HG03139 (cell line): ENCODE data around the gene KPNA2.
"Not testable (repeated sequence)": the region's sequence is repeated elsewhere in the genome, so short reads cannot be mapped to it uniquely, and the experiment has no call there.

Source experiments
- ATAC-seq: cut with Tn5 transposase; IDR thresholded peaks from one replicate; pipeline ENCODE4 v1.9.1; 2021; ENCODE audit not compliant: unreplicated experiment

The KPNA2 gene

DNA sequence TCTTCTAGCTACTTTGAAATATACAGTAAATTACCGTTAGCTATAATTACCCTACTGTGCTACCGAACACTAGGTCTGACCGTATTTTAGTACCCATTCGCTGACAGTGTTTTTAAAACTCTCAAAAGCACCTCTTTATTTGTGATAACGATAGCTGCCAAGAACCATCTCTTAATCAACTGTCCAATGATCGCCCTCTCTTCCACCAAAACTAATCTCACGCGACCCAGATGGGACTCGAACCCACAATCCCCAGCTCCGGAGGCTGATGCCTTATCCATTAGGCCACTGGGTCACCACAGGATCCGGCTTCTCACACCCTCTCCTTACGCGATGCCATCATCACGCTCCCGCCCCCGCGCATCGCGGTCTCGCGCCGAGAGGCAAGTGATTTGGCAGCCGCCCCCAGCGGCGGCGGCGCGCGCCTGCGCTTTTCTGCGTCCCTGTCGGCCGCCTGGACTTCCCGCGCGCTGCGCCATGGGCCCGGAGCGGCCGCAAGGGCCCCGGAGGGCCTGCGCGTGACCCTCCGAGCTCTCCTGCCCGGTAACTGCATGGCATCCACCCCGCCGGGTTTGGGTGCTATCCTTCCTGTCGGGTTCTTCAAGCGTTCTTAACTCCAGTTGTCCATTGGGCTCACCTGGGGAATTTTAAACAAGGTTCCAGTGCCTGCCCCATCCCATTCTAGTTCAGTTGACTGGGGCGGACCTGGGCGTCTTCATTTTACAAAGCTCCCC lies 15.7 kb upstream of the KPNA2 start:
- ATAC-seq, result peak; percentile 85

DNA sequence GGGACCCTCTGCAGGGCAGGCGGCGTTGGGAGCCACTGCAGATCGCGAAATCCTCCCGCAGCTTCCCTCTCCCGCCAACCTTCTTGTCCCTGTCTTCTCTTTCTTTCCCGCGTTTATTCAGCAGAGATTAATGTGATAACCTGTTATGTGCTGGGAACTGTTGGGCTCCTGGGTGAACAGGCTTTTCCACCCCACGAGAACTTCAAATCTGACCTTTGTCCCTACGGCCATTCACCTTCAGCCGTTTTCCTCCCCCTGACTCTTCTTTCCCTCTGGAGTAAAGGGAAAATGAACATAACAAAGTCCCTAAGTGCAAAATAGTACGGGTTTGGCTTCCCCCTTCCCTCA lies 15.2 kb upstream of the KPNA2 start:
- no peak for ATAC-seq

- ATAC-seq, result not testable (repeated sequence)
These were observed 14.7 kb upstream of the KPNA2 start for GRCh38 chr17:68020791-68021190.

DNA sequence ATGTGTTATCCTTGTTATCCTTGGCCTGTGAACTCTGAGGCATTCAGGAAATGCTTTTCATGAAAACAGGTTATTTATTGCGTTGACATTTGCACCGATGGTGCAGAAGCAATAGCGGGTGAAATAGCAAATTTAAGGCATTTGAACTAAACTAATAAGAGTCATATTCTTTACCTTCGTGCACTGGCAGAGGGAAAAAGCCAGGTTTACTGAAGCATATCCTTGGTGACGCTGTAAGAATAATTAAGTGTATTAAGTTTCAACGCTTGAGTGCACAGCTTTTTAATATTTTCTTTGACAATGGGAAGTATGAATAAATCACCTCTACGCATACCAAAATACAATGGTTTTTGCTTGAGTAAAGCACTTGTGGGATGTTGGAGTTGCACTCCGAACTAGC lies 13.6 kb upstream of the KPNA2 start:
- no peak for ATAC-seq

DNA sequence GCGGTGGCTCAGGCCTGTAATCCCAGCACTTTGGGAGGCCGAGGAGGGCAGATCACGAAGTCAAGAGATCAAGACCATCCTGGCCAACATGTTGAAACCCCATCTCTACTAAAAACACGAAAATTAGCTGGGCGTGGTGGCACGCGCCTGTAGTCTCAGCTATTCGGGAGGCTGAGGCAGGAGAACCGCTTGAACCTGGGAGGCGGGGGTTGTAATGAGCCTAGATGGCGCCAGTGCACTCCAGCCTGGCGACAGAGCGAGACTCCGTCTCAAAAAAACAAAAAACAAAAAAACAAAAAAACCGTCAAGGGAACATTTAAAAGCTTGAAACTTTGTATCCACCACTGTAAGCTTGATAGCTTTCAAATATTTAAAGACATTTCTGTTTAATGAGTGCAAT lies 13.0 kb upstream of the KPNA2 start:
- not testable (repeated sequence) for ATAC-seq

DNA sequence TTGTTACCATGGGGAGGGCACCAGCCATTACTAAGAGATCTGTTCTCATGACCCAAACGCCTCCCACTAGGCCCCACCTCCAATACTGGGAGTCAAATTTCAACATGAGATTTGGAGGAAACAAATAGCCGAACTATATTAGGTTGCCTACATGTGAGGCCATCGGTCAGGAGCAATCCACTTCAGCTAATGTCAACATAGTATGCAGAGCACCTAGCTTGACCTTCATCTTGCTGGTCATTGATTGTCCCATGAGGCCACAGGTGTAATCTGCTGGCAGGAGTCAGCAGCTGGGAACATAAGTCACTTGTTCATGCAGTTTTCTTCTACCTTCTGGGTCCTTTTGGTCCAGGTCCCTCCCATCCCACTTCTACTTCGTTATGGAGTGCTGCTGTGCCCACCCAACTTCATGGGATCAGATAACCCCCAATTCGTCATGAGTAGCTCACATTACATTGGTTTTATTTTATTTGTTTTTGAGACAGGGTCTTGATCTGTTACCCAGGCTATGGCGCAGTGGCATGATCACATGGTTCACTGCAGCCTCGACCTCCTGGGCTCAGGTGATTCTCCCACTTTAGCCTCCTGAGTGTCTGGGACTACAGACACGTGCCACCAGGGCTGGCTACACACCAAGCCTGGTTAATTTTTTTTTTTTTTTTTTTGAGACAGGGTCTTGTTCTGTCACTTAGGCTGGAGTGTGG lies 5.9 kb upstream of the KPNA2 start:
- no peak for ATAC-seq

- no peak for ATAC-seq
These were observed 1.7 kb upstream of the KPNA2 start for GRCh38 chr17:68033636-68034451.

GRCh38 chr17:68034452-68034776 lies 1.1 kb upstream of the KPNA2 start:
- ATAC-seq, result no peak

- peak; percentile 82 for ATAC-seq
These were observed 408 bp upstream of the KPNA2 start for GRCh38 chr17:68035131-68035522.

DNA sequence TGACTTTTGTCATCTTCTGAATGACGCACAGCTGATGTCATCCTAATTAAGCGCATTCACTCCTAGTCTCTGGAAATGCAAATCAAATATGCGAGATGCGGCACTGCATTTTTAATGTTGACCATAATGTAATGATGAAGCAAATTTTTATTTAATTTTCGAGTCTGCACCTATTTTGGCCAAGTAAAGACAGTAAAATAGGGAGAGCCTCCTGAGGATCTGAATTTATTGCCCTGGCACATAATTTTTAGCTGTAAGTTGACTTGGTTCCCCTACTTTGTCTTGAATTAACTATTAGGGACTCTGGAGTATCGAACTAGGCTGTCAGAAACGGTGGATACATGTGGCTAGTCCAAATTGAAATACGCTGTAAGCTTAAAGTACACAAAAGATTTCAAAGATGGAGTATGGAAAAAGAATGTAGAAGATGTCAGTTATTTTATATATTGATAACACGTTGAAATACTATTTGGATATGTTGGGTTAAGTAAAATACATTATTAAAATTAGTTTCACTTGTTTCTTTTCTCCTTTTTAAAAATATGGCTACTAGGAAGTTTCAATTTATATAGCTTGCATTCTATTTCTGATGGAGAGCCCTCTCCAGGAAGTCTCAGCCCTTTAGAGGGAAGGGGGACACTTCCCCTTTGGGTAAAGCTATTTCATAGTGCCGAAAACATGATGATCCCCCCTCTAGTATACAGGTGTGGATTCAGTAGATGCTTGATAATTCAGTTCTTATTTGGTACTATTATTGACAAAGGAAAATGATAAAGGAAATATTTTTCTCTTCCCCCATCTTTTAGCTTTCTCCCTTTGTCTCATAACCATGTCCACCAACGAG lies 991 bp downstream of the KPNA2 start:
- ATAC-seq, result no peak

DNA sequence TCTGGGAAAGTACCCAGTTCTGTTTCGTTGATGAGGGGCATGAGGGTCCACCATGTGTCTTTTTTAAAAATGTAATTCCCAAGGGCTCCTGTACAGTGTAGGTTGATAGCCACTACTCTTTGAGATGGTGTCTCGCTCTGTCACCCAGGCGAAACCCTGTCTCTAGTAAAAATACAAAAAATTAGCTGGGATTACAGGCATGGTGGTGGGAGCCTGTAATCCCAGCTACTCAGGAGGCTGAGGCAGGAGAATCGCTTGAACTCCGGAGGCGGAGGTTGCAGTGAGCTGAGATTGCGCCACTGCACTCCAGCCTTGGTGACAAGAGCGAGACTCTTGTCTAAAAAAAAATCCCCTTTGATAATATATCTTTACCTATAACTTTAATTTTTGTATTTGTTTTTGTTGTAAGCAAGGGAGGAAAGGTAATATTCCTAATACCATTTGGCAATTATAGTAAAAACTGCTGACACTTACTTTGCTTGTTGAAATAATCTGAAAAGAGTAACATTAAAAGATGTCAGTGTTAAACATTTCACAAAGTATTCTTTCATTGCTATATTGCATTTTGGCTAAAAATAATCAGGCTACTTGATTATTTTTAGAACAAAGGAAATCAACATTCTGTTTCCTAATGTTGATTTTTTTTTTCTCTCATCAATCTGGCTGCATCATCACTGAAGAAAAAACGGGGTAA lies 11.8 kb downstream of the KPNA2 start:
- ATAC-seq, result no peak

GRCh38 chr17:68047890-68048542 lies 12.5 kb downstream of the KPNA2 start:
- ATAC-seq, result not testable (repeated sequence)

DNA sequence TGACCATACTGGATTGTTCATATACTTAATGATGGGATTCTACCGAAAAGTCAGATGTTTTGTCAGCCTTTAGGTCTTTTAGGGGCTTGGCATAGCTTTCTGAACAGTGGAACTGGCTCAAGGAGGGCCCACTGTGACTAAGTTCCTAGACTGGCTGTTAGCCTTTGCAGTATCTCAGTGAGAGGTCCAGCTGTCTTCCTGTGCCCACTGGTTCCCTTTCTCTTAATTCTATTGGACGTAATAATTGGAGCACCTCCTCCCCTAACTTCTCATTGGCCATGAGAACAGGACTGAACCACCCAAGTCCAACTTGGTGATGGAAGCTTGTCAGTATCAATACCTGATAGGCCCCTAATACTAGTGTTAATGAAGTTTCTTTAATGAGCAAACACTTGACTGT lies 13.5 kb downstream of the KPNA2 start:
- no peak for ATAC-seq

- ATAC-seq, result not testable (repeated sequence)
These were observed 14.4 kb downstream of the KPNA2 start for GRCh38 chr17:68049812-68050437.

GRCh38 chr17:68051321-68052312 lies 16.1 kb downstream of the KPNA2 start:
- not testable (repeated sequence) for ATAC-seq

DNA sequence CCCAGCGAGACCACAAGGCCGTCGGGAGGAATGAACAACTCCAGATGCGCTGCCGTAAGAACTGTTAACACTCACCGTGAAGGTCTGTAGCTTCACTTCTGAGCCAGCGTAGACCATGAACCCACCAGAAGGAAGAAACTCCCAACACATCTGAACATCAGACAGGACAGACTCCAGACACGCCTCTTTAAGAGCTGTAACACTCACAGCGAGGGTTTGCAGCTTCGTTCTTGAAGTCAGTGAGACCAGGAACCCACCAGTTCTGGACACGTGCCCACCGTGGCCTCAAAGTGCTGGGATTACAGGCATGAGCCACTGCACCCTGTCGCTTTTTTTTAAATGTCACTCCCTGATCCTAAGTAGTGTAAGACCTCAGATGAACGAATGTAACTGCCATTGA lies 17.3 kb downstream of the KPNA2 start:
- ATAC-seq, result no peak

- no peak for ATAC-seq
These were observed 17.9 kb downstream of the KPNA2 start for GRCh38 chr17:68053231-68054013.
